Activated CD4-positive, alpha-beta T cell treated with anti-CD3 and anti-CD28 coated beads, Interleukin-2, amount 10 ng/mL, durations not matched to agents 24 days and 14 days (primary cell): ENCODE measurements around the gene SERTAD3. TPM values are rescaled to one million over a fixed set of nuclear protein-coding genes. Genes with fewer than 3 reads are reported as not detected.
"Not testable (repeated sequence)": the region's sequence is repeated elsewhere in the genome, so short reads cannot be mapped to it uniquely, and the experiment has no call there.

Source experiments
- DNase-seq: peaks from one replicate; pipeline ENCODE4 v3.0.0; 2022
- H3K27ac Mint-ChIP-seq: one replicate; pipeline ENCODE4 v1.8.0; 2022; ENCODE audit warnings: mild to moderate bottlenecking, mixed read lengths
- H3K27me3 Mint-ChIP-seq: one replicate; pipeline ENCODE4 v1.8.0; 2022; ENCODE audit warnings: mixed read lengths
- H3K36me3 Mint-ChIP-seq: one replicate; pipeline ENCODE4 v1.8.0; 2022; ENCODE audit warnings: low read depth, mild to moderate bottlenecking, mixed read lengths
- H3K4me1 Mint-ChIP-seq: one replicate; pipeline ENCODE4 v1.8.0; 2021; ENCODE audit warnings: mixed read lengths
- H3K4me3 Mint-ChIP-seq: one replicate; pipeline ENCODE4 v1.8.0; 2022; ENCODE audit warnings: mild to moderate bottlenecking, moderate library complexity, mixed read lengths
- H3K9me3 Mint-ChIP-seq: one replicate; pipeline ENCODE4 v1.8.0; 2021; ENCODE audit warnings: mixed read lengths
- intact Hi-C: fragments of 100-400 bp; cut with micrococcal nuclease; formaldehyde crosslinking; loops from one replicate; pipeline ENCODE4 v1.15.1; 2023
- total RNA-seq: library from RNA; stranded (reverse); gene quantifications from 2 replicates; pipeline ENCODE4 v1.2.3, GENCODE V29; 2022

SERTAD3 gene
- total RNA-seq, 1 donor from 2014 or later = 12.5 TPM

DNA sequence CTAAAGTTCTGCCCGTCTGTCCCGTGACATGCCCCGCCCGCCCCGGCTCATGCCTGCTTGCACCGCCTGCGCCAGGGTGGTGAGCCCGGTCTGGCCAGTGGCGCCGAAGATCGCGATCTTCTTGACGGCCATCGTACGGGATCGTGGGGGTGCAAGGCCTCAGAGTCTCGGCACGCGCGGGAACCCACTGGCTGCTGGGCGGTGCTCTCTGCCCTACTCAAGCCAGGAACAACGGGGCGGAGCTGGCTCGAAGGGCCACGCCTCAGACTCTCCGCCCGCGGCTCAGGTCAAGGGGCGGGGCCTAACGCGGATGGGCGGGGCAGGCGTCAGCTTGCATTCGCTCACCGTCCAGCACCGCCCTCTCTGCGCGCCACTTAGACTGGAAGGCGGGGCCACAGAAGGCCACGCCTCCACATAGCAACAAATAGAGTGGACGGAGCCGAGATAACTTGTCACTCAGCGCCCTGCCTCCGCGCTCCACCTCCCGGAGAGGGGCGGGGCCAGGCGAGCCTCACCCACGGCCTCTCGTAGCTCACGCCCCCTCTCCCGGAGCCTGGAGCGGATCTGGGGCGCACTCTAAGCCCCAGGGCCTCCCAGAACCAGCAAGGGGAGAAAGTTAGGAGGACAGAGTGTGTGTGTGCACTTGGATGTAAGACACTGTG, 21.6 kb upstream of the SERTAD3 start, which contains the start of gene BLVRB:
TSS of gene BLVRB (minus strand) at position 189 of the 662 bp plus-strand sequence. CDS start at position 132, 57 bp downstream.
- H3K9me3 Mint-ChIP-seq = no peaks in the 10 kb centered on the region
- DNase-seq = peak; percentile 100
- peak within 1 kb of the TSS; percentile 87 for H3K27ac Mint-ChIP-seq
- peaks cover 2% of the 10 kb centered on the region for H3K36me3 Mint-ChIP-seq
- intact Hi-C loops = loop anchor here (1.0 to 5.0 kb wide), 6 partner anchors 21 to 139 kb away; partner anchors contain the start of gene SERTAD3
- peaks cover 23% of the 10 kb centered on the region for H3K27me3 Mint-ChIP-seq
- H3K4me1 Mint-ChIP-seq = peaks cover 24% of the 10 kb centered on the region
- peak within 1 kb of the TSS; percentile 96 for H3K4me3 Mint-ChIP-seq

DNA sequence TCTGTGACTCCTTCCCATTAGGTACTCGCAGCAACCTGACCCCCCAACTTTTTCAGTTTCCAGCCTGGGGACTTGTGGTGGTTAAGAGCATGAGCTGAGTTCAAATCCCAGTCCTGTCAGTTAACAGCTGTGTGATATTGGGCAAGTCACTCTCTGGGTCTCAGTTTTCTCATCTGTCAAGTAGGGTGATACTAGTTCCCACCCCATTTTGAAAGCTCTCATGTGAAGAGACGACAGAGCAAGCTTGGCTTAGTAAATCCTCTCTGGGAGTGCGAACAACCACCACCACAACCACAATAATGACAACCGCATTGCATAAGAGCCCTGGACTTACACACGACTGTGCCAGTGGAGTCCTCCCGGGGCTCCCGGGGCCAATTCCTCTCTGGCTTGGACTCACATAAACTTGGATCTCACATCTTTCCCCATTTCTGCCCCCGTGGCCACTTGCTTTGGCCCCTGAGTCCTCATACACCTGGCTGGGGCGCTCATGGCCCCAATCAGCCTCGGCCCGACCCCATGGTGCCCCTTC, 21.0 kb upstream of the SERTAD3 start:
- no peaks in the 10 kb centered on the region for H3K9me3 Mint-ChIP-seq
- peaks cover 23% of the 10 kb centered on the region for H3K27me3 Mint-ChIP-seq
- DNase-seq = no peak
- peak overlapping the region; percentile 96 for H3K4me3 Mint-ChIP-seq
- peaks cover 2% of the 10 kb centered on the region for H3K36me3 Mint-ChIP-seq
- peaks cover 24% of the 10 kb centered on the region for H3K4me1 Mint-ChIP-seq
- intact Hi-C loops = loop anchor here (1.0 to 5.0 kb wide), 6 partner anchors 21 to 140 kb away; partner anchors contain the start of gene SERTAD3
- H3K27ac Mint-ChIP-seq = peak overlapping the region; percentile 87

DNA sequence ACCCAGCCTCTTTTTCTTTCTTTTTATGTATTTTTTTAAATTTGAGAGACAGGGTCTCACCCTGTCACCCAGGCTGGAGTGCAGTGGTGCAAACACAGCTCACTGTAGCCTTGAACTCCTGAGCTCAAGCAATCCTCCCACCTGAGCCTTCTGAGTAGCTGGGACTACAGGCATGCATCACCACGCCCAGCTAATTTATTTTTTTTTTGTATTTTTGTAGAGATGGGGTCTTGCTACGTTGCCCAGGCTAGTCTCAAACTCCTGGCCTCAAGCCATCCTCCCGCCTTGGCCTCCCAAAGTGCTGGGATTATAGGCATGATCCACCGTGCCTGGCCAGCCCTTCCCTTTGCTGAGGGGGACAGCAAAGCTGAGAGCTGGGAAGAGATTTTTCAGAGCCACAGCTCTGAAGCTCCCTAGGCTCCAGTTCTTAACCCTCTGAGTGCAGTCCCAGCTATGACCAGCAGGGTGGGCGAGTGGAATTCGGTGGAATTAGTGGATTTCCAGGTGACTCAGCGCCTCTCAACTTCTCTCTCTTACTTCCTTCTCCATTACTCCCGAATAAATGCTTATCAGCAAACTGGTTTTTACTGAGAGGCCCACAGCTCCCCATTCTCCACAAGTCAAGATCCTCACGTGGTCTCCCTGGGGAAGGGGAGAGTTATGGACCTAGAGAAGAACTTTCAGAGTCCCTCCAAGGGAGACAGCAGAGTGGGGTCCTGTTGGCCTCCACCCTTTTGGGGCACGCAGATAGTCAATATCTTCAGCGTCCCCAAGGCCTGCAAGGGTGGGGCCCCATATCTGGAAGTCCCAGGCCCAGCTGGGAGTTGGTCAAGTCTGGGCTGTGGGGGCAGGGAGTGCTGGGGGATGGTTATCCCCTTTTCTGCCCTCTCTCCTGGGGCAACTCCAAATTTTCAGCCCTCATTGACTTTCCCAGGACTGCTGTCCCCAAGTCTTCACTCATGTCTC, 20.2 kb upstream of the SERTAD3 start:
- H3K27ac Mint-ChIP-seq = no peak overlapping the region
- peaks cover 23% of the 10 kb centered on the region for H3K27me3 Mint-ChIP-seq
- H3K36me3 Mint-ChIP-seq = peaks cover 2% of the 10 kb centered on the region
- no peaks in the 10 kb centered on the region for H3K9me3 Mint-ChIP-seq
- H3K4me1 Mint-ChIP-seq = peaks cover 24% of the 10 kb centered on the region
- H3K4me3 Mint-ChIP-seq = peak overlapping the region; percentile 96
- intact Hi-C loops = loop anchor here (1.0 to 5.0 kb wide), 6 partner anchors 20 to 140 kb away; partner anchors contain the start of gene SERTAD3
- peak; percentile 92 for DNase-seq

DNA sequence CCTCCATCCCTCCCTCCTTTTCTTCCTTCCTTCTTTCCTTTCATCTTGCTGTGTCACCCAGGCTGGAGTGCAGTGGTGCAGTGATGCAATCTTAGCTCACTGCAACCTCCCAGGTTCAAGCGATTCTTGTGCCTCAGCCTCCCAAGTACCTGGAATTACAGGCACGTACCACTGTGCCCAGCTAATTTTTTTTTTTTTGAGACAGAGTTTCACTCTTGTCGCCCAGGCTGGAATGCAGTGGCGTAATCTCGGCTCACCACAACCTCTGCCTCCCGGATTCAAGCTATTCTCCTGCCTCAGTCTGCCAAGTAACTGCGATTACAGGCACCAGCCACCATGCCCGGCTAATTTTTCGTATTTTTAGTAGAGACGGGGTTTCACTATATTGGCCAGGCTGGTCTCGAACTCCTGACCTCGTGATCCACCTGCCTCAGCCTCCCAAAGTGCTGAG, 19.5 kb upstream of the SERTAD3 start:
- not testable (repeated sequence) for H3K4me3 Mint-ChIP-seq, DNase-seq, H3K36me3 Mint-ChIP-seq, H3K27ac Mint-ChIP-seq, H3K9me3 Mint-ChIP-seq
- intact Hi-C loops = loop anchor here (2.0 kb wide), 1 partner anchor 141 kb away; no protein-coding TSS in a partner anchor
- H3K4me1 Mint-ChIP-seq = peaks cover 24% of the 10 kb centered on the region
- peaks cover 18% of the 10 kb centered on the region for H3K27me3 Mint-ChIP-seq

DNA sequence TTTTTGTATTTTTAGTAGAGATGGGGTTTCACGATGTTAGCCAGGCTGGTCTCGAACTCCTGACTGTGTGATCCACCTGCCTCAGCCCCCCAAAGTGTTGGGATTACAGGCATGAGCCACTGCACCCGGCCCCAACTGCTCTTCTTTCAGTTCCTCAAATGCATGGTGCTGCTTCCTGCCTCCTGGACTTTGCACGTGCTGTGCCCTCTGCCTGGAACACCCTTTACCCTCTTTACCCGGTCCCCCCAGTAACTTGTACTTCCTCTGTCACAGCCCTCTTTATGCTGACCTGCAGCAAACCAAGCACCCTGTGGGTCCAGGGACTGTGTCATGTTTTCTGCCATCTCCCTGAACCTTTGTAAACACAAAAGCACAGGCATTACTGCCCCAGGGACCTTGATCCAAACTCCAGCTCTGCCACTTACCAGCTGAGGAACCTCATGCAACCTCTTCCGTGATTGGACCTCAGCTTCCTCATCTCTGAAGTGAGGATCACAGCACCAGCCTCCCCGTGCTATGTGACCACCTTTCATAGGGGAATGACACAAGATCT, 17.6 kb upstream of the SERTAD3 start:
- H3K4me3 Mint-ChIP-seq = no peak overlapping the region
- intact Hi-C loops = no loop called here
- peaks cover 6% of the 10 kb centered on the region for H3K27me3 Mint-ChIP-seq

DNA sequence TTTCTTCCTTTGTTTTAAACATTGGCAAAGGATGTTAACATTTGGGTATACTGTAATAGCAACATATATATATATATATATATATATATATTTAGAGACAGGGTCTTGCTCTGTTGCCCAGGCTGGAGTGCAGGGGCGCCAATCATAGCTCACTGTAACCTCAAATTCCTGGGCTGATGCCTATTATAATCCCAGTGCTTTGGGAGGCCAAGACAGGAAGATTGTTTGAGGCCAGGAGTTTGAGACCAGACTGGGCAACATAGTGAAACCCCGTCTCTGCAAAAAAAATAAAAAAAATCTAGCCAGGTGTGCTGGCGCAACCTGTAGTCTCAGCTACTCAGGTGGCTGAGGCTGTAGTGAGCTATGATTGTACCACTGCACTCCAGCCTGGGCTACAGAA, 16.1 kb upstream of the SERTAD3 start:
- intact Hi-C loops = no loop called here
- no peaks in the 10 kb centered on the region for H3K9me3 Mint-ChIP-seq
- no peak for DNase-seq
- H3K4me1 Mint-ChIP-seq = peaks cover 11% of the 10 kb centered on the region
- no peaks in the 10 kb centered on the region for H3K27me3 Mint-ChIP-seq
- H3K4me3 Mint-ChIP-seq = no peak overlapping the region
- H3K36me3 Mint-ChIP-seq = no peaks in the 10 kb centered on the region
- H3K27ac Mint-ChIP-seq = no peak overlapping the region

More for the DNA sequence above, 17.6 kb upstream of the SERTAD3 start:
- H3K9me3 Mint-ChIP-seq = no peaks in the 10 kb centered on the region
- peaks cover 24% of the 10 kb centered on the region for H3K4me1 Mint-ChIP-seq
- no peak for DNase-seq
- peaks cover 2% of the 10 kb centered on the region for H3K36me3 Mint-ChIP-seq
- H3K27ac Mint-ChIP-seq = no peak overlapping the region

DNA sequence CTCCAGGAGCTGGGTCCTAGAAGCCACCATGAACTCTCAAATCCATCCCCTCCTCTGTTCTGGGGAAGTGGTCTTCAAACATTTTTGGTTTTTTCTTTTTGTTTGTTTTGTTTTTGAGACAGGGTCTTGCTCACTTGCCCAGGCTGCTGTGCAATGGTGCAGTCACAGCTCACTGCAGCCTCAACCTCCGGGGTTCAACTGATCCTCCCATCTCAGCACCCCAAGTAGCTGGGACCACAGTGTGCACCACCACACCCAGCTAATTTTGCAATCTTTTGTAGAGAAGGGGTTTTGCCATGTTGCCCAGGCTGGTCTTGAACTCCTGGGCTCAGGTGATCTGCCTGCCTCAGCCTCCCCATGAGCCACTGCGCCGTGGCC, 14.5 kb upstream of the SERTAD3 start:
- no peaks in the 10 kb centered on the region for H3K27me3 Mint-ChIP-seq
- peaks cover 4% of the 10 kb centered on the region for H3K4me1 Mint-ChIP-seq
- no peaks in the 10 kb centered on the region for H3K36me3 Mint-ChIP-seq
- no peak for DNase-seq
- H3K4me3 Mint-ChIP-seq = no peak overlapping the region
- intact Hi-C loops = no loop called here
- H3K9me3 Mint-ChIP-seq = no peaks in the 10 kb centered on the region
- H3K27ac Mint-ChIP-seq = no peak overlapping the region

DNA sequence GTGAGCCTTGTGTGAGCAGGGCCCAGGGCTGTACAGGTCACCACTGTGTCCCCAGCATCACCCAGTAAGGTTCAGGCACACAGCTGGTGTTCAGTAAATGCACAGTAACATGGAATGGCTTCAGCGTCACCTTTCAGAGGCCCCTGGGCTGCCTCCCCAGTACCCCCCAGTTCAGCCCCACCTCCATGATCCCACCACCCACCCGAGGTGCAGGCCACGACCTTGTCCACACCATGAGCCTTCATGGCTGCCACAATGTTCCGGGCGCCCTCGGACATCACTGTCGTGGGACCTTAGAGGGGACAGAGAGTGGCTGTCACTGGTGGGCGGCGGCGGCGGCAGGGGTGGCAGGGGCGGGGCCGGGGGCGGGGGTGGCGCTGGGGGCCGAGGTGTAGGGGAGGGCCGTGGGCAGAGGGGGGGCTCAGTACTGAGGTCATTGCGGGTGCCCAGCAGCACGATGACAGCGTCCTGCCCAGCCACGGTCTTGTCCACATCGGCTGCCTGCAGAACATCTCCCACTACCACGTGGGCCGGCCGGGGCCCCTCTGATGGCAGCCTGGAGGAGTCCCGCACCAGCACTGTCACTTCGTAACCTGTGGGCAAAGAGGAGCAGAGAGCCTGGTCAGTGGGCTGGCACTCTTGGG, 13.9 kb upstream of the SERTAD3 start:
- Mint-ChIP-seq H3K36me3 (no peaks in the 10 kb centered on the region), H3K4me1 (peaks cover 2% of the 10 kb centered on the region), H3K9me3 (no peaks in the 10 kb centered on the region), H3K27me3 (no peaks in the 10 kb centered on the region), H3K27ac (no peak overlapping the region), H3K4me3 (no peak overlapping the region)
- DNase-seq = no peak
- intact Hi-C loops = no loop called here

DNA sequence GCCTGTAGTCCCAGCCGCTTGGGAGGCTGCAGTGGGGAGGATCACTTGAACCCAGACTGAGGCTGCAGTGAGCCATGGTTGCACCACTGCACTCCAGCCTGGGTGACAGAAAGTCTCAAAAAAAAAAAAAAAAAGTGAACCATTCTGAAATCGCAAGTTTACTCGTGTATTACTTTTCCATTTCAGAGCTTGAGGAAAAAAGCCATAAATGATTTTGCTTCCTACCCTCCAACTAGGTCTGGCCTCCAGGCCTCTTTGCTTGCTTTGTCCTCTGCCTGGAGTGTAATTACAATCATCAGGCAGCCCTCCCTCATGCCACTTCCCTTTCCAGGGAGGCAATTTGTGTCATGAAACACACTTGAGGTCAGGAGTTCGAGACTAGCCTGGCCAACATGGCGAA, 12.9 kb upstream of the SERTAD3 start:
- H3K27ac Mint-ChIP-seq = no peak overlapping the region
- H3K27me3 Mint-ChIP-seq = no peaks in the 10 kb centered on the region
- intact Hi-C loops = no loop called here
- H3K4me3 Mint-ChIP-seq = no peak overlapping the region
- no peaks in the 10 kb centered on the region for H3K4me1 Mint-ChIP-seq
- no peak for DNase-seq
- no peaks in the 10 kb centered on the region for H3K36me3 Mint-ChIP-seq
- no peaks in the 10 kb centered on the region for H3K9me3 Mint-ChIP-seq

DNA sequence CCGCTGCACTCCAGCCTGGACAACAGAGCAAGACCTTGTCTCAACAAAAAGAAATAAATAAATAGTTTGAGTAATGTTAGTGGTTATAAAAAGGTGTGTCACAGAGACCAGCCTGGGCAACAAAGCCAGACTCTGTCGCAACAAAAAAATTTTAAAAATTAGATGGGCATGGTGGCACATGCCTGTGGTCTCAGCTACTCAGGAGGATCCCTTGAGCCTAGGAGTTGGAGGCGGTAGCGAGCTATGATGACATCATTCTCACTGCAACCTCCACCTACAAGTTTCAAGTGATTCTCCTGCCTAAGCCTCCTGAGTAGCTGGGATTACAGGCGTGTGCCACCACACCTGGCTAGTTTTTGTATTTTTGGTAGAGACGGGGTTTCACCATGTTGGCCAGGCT, 9.8 kb upstream of the SERTAD3 start:
- DNase-seq, H3K4me3 Mint-ChIP-seq, H3K36me3 Mint-ChIP-seq, H3K4me1 Mint-ChIP-seq, intact Hi-C loops, H3K27me3 Mint-ChIP-seq, H3K9me3 Mint-ChIP-seq, H3K27ac Mint-ChIP-seq: not testable (repeated sequence)

DNA sequence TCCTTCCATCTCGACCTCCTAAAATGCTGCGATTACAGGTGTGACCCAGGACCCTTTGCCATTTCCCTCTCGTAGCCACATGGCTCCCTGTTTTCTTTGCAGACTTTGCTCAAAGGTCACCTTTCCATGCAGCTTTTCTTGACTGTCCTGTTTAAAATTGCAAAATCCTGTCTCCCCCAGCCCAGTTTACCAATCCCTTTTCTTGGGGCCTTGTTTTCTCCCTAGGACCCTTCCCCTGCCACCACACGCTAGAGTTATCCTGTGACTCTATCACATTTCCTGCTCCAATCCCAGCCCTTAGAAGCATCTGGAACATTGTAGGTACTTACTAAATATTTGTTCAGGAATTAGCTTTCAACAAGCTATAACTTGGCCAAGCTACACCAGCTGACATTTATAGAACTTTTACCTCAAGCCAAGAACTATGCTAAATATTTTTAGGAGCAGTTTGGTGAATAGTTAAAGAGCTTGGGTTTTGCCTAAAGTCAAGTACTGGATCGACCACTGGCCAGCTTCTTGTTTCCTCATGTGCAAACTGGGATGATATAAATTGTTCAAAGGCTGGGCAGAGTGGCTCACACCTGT, 9.1 kb upstream of the SERTAD3 start:
- no peaks in the 10 kb centered on the region for H3K27me3 Mint-ChIP-seq
- no peaks in the 10 kb centered on the region for H3K9me3 Mint-ChIP-seq
- intact Hi-C loops = no loop called here
- no peaks in the 10 kb centered on the region for H3K4me1 Mint-ChIP-seq
- peaks cover 2% of the 10 kb centered on the region for H3K36me3 Mint-ChIP-seq
- no peak overlapping the region for H3K27ac Mint-ChIP-seq
- H3K4me3 Mint-ChIP-seq = no peak overlapping the region
- DNase-seq = no peak

DNA sequence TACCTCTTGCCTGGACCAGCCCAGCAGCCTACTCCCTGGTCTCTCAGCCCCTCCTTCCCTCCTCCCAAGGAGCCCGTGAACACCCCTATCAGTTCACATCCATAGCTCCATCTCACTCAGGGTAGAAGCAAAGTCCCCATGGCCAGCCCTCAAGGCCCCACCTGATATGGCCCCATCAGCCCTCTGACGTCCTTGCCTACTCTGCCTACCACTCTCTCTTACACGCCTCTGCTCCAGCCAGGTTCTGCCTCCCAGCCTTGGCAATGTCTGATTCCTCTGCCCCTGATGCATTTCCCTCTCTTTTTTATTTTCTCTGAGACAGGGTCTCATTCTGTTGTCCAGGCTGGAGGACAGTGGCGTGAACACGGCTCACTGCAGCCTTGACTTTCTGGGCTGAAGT, 7.9 kb upstream of the SERTAD3 start:
- intact Hi-C loops = no loop called here
- H3K4me1 Mint-ChIP-seq = no peaks in the 10 kb centered on the region
- peaks cover 2% of the 10 kb centered on the region for H3K36me3 Mint-ChIP-seq
- no peaks in the 10 kb centered on the region for H3K9me3 Mint-ChIP-seq
- no peak for DNase-seq
- H3K27ac Mint-ChIP-seq = peak overlapping the region; percentile 38
- H3K27me3 Mint-ChIP-seq = no peaks in the 10 kb centered on the region
- no peak overlapping the region for H3K4me3 Mint-ChIP-seq

DNA sequence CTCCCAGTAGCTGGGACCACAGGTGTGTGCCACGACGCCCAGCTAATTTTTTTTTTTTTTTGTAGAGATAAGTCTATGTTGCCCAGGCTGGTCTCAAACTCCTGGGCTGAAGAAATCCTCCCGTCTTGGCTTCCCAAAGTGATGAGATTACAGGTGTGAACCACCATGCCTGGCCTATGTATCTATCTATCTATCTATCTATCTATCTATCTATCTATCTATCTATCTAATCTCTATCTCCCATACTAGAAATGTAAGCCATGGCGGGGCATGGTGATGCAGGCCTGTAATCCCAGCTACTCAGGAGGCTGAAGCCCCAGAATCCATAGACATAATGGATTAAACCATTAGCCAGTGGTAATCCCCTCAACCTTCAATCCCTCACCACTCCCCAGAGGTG, 6.5 kb upstream of the SERTAD3 start:
- H3K36me3 Mint-ChIP-seq = peaks cover 2% of the 10 kb centered on the region
- no peaks in the 10 kb centered on the region for H3K4me1 Mint-ChIP-seq
- no peaks in the 10 kb centered on the region for H3K27me3 Mint-ChIP-seq
- H3K27ac Mint-ChIP-seq = no peak overlapping the region
- no peak for DNase-seq
- intact Hi-C loops = no loop called here
- H3K4me3 Mint-ChIP-seq = no peak overlapping the region
- no peaks in the 10 kb centered on the region for H3K9me3 Mint-ChIP-seq
